K562 (cell line): Measurements from ENCODE around the gene FAM114A2. TPM values are rescaled to one million over a fixed set of nuclear protein-coding genes. Genes with fewer than 3 reads are reported as not detected.

Source experiments
- ATF1 ChIP-seq, 2 experiments: fragments of 450-650 bp in 1 of 2; IDR thresholded peaks; 2 replicates each; pipeline ENCODE4 v1.6.1; 2016; ENCODE audit warnings: missing compliant biosample characterization in 1 of 2, missing genetic modification characterization in 1 of 2
- CBFA2T3 ChIP-seq: fragments of 450-650 bp; IDR thresholded peaks from 2 replicates; pipeline ENCODE4 v1.6.1; 2017
- NUFIP1 ChIP-seq: fragments of 450-650 bp; IDR thresholded peaks from 2 replicates; pipeline ENCODE4 v1.6.1; 2018; ENCODE audit not compliant: partially characterized antibody
- ZNF124 ChIP-seq: sonication (generic); formaldehyde crosslinking; IDR thresholded peaks from 2 replicates; pipeline ENCODE4 v1.8.1; 2022; ENCODE audit warnings: missing genetic modification reagents
- polyA plus RNA-seq, 8 experiments: library from polyadenylated mRNA; depleted of rRNA in 4 of 8; stranded (reverse) in 5 of 8; unstranded in 3 of 8; fragments of >200 nt; fragmentation: Nextera tagmentation in 2 of 8; fragmentation: Illumina TruSeq in 1 of 8; extraction: Ambion mirVana in 2 of 8; extraction: Trizol in 1 of 8; gene quantifications; 2 replicates each; pipeline versions ENCODE4 v1.2.1 to v1.2.3, GENCODE V29; 2011 to 2014; ENCODE audit warnings: inconsistent platforms in 1 of 8, missing spikeins in 1 of 8
- total RNA-seq, 7 experiments: library from RNA; depleted of rRNA in 6 of 7; stranded (reverse); fragments of >200 nt in 6 of 7; fragmentation: Illumina TruSeq in 2 of 7; extraction: Trizol in 2 of 7; gene quantifications; 2 replicates each; pipeline versions ENCODE4 v1.2.1 to v1.2.3, GENCODE V29; 2011 to 2021; ENCODE audit warnings: low replicate concordance in 1 of 7
- TF ChIP-seq, protein P1 (sequence below), 2 experiments: fragments of 450-650 bp in 1 of 2; sonication (generic) in 1 of 2; formaldehyde crosslinking in 1 of 2; IDR thresholded peaks; 2 replicates each; pipeline versions ENCODE4 v1.7.1 to v1.9.0; 2016 to 2022; ENCODE audit warnings: inconsistent platforms in 1 of 2, mild to moderate bottlenecking in 1 of 2, missing genetic modification reagents in 1 of 2

FAM114A2 gene
- total and polyA plus RNA-seq, 9 of the 15 experiments (the other 6 are each of a cell fraction or from before 2014, with no cell fraction given): 14.4 to 28.1 (median 21.2) TPM

- TF ChIP-seq, protein P1, sequence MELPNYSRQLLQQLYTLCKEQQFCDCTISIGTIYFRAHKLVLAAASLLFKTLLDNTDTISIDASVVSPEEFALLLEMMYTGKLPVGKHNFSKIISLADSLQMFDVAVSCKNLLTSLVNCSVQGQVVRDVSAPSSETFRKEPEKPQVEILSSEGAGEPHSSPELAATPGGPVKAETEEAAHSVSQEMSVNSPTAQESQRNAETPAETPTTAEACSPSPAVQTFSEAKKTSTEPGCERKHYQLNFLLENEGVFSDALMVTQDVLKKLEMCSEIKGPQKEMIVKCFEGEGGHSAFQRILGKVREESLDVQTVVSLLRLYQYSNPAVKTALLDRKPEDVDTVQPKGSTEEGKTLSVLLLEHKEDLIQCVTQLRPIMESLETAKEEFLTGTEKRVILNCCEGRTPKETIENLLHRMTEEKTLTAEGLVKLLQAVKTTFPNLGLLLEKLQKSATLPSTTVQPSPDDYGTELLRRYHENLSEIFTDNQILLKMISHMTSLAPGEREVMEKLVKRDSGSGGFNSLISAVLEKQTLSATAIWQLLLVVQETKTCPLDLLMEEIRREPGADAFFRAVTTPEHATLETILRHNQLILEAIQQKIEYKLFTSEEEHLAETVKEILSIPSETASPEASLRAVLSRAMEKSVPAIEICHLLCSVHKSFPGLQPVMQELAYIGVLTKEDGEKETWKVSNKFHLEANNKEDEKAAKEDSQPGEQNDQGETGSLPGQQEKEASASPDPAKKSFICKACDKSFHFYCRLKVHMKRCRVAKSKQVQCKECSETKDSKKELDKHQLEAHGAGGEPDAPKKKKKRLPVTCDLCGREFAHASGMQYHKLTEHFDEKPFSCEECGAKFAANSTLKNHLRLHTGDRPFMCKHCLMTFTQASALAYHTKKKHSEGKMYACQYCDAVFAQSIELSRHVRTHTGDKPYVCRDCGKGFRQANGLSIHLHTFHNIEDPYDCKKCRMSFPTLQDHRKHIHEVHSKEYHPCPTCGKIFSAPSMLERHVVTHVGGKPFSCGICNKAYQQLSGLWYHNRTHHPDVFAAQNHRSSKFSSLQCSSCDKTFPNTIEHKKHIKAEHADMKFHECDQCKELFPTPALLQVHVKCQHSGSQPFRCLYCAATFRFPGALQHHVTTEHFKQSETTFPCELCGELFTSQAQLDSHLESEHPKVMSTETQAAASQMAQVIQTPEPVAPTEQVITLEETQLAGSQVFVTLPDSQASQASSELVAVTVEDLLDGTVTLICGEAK (IDR thresholded peaks at IDR 0.05): no peak
- TF ChIP-seq, protein P1 (CRISPR knock-in tag; IDR thresholded peaks at IDR 0.05): no peak
- no peak for TF ChIP-seq ZNF124 (CRISPR knock-in tag)
- no peak for TF ChIP-seq CBFA2T3
- TF ChIP-seq NUFIP1: no peak
- TF ChIP-seq ATF1 (CRISPR knock-in tag; IDR thresholded peaks at IDR 0.05): no peak
- TF ChIP-seq ATF1 (tag; IDR thresholded peaks at IDR 0.05): no peak
These were observed 86.7 kb downstream of the FAM114A2 start (continued) for GRCh38 chr5:153952057-153952456.
